ENCODE measurements around the gene IGSF9. TPM values are rescaled to one million over a fixed set of nuclear protein-coding genes. Genes with fewer than 3 reads are reported as not detected.

Gene IGSF9
- total and polyA plus RNA-seq, 2 of the 4 experiments (the other 2 are of a cell fraction): 0.05 TPM; not detected in 1

GRCh38 chr1:159970932-159971342 is 25.5 kb upstream of the IGSF9 start:
- DNase-seq (no peak), ATAC-seq (ENCODE audit: low read depth) (no peak)
- Histone ChIP-seq H2AFZ (replicated peaks; ENCODE audit: low read length, poor library complexity) (no peak overlapping the region), H2BK15ac (ENCODE audit: low read depth, low read length) (no peak overlapping the region), H3K79me1 (ENCODE audit: low read depth in 1 of 2, low read length in 2 of 2) (no peaks in the 10 kb centered on the region), H3K56ac (ENCODE audit: extremely low read depth, insufficient read depth, low read length) (no peak overlapping the region), H3K27me3 (ENCODE audit: control insufficient read depth, insufficient read depth, low read length) (peaks cover 26% of the 10 kb centered on the region), H2BK20ac (ENCODE audit: low read depth, low read length) (no peak overlapping the region), H3K9me1 (ENCODE audit: insufficient read depth, low read length) (peaks cover 3% of the 10 kb centered on the region; the same call in 1 of the 2 replicates), H3K27ac (ENCODE audit: insufficient read depth, low read length) (no peak overlapping the region), H3K4me3 (ENCODE audit: insufficient read depth, low read depth, low read length) (no peak overlapping the region), H3K4me1 (ENCODE audit: control insufficient read depth, insufficient read depth, low read length) (no peaks in the 10 kb centered on the region), H4K91ac (ENCODE audit: insufficient read depth, low read depth, low read length) (no peak overlapping the region), H3K4ac (ENCODE audit: low read depth, low read length) (no peak overlapping the region), H3K23ac (ENCODE audit: low read depth, low read length) (no peak overlapping the region), H3K4me2 (ENCODE audit: low read depth, low read length) (no peak overlapping the region), H3K9ac (ENCODE audit: low read depth, low read length) (no peak overlapping the region), H2AK5ac (ENCODE audit: low read depth, low read length) (no peak overlapping the region), H2AK9ac (replicated peaks; ENCODE audit: low read depth, low read length, poor library complexity) (no peak overlapping the region), H4K5ac (ENCODE audit: low read depth, low read length) (no peak overlapping the region), H4K20me1 (ENCODE audit: insufficient read depth, low read length) (no peaks in the 10 kb centered on the region), H3K9me3 (ENCODE audit: control insufficient read depth, insufficient read depth, low read length) (no peaks in the 10 kb centered on the region), H2BK5ac (ENCODE audit: low read depth, low read length, poor library complexity, severe bottlenecking) (no peak overlapping the region), H2BK120ac (ENCODE audit: low read depth, low read length) (no peak overlapping the region), H3K36me3 (ENCODE audit: control insufficient read depth, insufficient read depth, low read length) (no peaks in the 10 kb centered on the region; the same call in 1 of the 2 replicates), H3K14ac (replicated peaks; ENCODE audit: low read depth, low read length) (no peak overlapping the region), H3K18ac (ENCODE audit: low read depth, low read length) (no peak overlapping the region), H4K8ac (ENCODE audit: low read depth in 2 of 2, low read length in 2 of 2) (no peak overlapping the region)
- POLR2A ChIA-PET (ENCODE audit: unreplicated experiment): no interaction called here
- in situ Hi-C loops (cut with MboI; ENCODE audit: low sequenced_read_pairs) (no loop called here), dilution Hi-C loops (cut with HindIII; ENCODE audit: low sequenced_read_pairs, unreplicated experiment) (no loop called here), intact Hi-C loops (cut with micrococcal nuclease) (no loop called here)
- CTCF ChIA-PET: no interaction called here
- no TSS peak for BruUV-seq (replicated peaks)
- no CpG with 5 or more reads among the region's 9 CpGs for WGBS, 2 experiments (ENCODE audit: extremely low coverage in 2 of 2, insufficient read length in 1 of 2)
- no peak for TF ChIP-seq NFE2L2 (IDR thresholded peaks at IDR 0.05; ENCODE audit: low read depth, low read length)
- no peak for TF ChIP-seq FOS (IDR thresholded peaks at IDR 0.05; ENCODE audit: low read depth, low read length)

Data from IMR-90 (cell line).